HL-60 (cell line): Measurements from ENCODE around the gene TFDP3.
A peak's percentile ranks its signal among the peaks of the same experiment; 100 is the strongest.

Source experiments
- DNase-seq, 2 experiments: peaks; one replicate each; pipeline ENCODE4 v3.0.0-alpha.2; 2010 to 2020; ENCODE audit warnings: low read depth in 1 of 2, low spot score in 1 of 2
- H3K27ac ChIP-seq: fragments of 250-450 bp; sonication (Bioruptor Pico); replicated peaks from 2 replicates; pipeline ENCODE4 v1.5.1; 2020; ENCODE audit warnings: mild to moderate bottlenecking, moderate library complexity
- H3K27me3 ChIP-seq: fragments of 250-450 bp; sonication (Bioruptor Pico); 2 replicates; pipeline ENCODE4 v1.5.1; 2021; ENCODE audit warnings: mild to moderate bottlenecking, moderate library complexity; ENCODE audit not compliant: insufficient read depth, poor library complexity, severe bottlenecking
- H3K4me3 ChIP-seq: replicated peaks from 2 replicates; pipeline ENCODE4 v1.5.1; 2011; ENCODE audit warnings: mild to moderate bottlenecking, control low read depth, low read length; ENCODE audit not compliant: insufficient read depth
- CTCF ChIP-seq: IDR thresholded peaks from one replicate; pipeline ENCODE4 v1.5.1; 2011; ENCODE audit warnings: low read length, control low read depth, inconsistent platforms; ENCODE audit not compliant: insufficient read depth
- GABPA ChIP-seq: IDR thresholded peaks from 2 replicates; pipeline ENCODE4 v1.6.1; 2012; ENCODE audit warnings: low read depth
- POLR2AphosphoS5 ChIP-seq: IDR thresholded peaks from 2 replicates; pipeline ENCODE4 v1.6.1; 2012; ENCODE audit warnings: low read depth
- REST ChIP-seq: IDR thresholded peaks from 2 replicates; pipeline ENCODE4 v1.6.1; 2012; ENCODE audit warnings: low read depth; ENCODE audit not compliant: insufficient replicate concordance
- SPI1 ChIP-seq: IDR thresholded peaks from 2 replicates; pipeline ENCODE4 v1.6.1; 2012; ENCODE audit warnings: low read depth, mild to moderate bottlenecking, borderline replicate concordance

The TFDP3 gene

GRCh38 chrX:133175162-133175561 is 43.0 kb downstream of the TFDP3 start:
- H3K27ac ChIP-seq: no peak overlapping the region
- TF ChIP-seq CTCF (no peak), POLR2AphosphoS5 (no peak), GABPA (no peak), SPI1 (no peak), REST (no peak)
- H3K27me3 ChIP-seq: no peaks in the 10 kb centered on the region
- DNase-seq: no peak
- no peak overlapping the region for H3K4me3 ChIP-seq

- H3K27ac ChIP-seq: no peak overlapping the region
- H3K27me3 ChIP-seq: no peaks in the 10 kb centered on the region
- DNase-seq: peak in 1 of 2 experiments; percentile 12
- H3K4me3 ChIP-seq: no peak overlapping the region
- TF ChIP-seq GABPA (no peak), POLR2AphosphoS5 (no peak), CTCF (peak; percentile 20), SPI1 (peak; percentile 73; the same call in 1 of the 2 replicates)
Measured at GRCh38 chrX:133171962-133172708, 46.0 kb downstream of the TFDP3 start.
